ENCODE measurements around the gene NPLOC4. TPM values are rescaled to one million over a fixed set of nuclear protein-coding genes. Genes with fewer than 3 reads are reported as not detected.
A peak's percentile ranks its signal among the peaks of the same experiment; 100 is the strongest.

The NPLOC4 gene
- total and polyA plus RNA-seq, 2 of the 13 experiments (the other 11 are each of a cell fraction or from before 2014, with no cell fraction given): 57.0 to 97.0 TPM

DNA sequence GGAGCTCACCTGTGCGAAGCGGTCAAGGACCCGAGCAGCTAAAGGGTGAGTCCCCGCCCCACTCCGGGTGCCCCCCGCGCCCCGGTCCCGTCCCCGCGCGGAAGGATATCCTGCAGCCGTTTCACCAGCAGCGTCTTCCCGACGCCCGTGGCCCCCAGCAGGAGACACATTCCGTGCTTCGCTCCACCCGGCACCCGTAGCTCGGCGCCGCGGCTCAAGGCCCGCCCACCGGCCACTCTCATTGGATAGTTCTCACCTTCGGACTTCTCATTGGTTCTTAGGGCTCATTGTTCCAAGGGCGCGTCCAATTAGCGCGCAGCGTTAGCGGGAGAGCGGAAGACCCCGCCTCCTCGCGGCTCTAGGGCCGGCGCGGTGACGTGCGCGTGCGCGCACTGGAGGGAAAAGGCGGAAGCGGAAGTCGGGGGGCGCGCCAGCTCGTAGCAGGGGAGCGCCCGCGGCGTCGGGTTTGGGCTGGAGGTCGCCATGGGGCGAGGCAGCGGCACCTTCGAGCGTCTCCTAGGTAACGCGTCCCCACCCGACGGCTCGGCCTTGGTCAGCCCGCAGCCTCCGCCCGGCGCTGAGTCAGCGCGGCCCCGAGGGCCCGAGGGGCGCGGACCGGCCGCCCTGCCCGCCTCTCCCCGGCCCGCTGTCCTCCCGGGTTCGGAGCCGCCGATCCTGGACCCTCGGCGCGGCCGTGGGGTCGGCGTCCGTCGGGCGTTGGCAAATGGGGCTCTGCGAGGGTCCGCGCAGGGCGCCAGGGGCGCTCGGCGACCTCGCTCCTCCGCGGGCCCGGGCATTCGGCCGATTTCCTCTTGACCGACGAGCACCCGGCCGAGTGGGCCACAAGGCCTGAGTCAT, 46.9 kb upstream of the NPLOC4 start, which contains the start of the genes ARL16 and HGS (continued):
- TF ChIP-seq ZXDC (CRISPR knock-in tag; IDR thresholded peaks at IDR 0.05): no peak
- TF ChIP-seq ATF3 (CRISPR knock-in tag; IDR thresholded peaks at IDR 0.05): no peak; the same call in 1 of the 2 replicates
- peak; percentile 35; the same call in 1 of the 2 replicates for TF ChIP-seq ZNF564 (CRISPR knock-in tag; IDR thresholded peaks at IDR 0.05)
- TF ChIP-seq IRX3 (CRISPR knock-in tag; IDR thresholded peaks at IDR 0.05; ENCODE audit: borderline replicate concordance, low read depth): peak; percentile 25; the same call in 1 of the 2 replicates
- TF ChIP-seq ZSCAN30 (CRISPR knock-in tag; IDR thresholded peaks at IDR 0.05): no peak
- peak; percentile 86; the same call in 1 of the 2 replicates for TF ChIP-seq ZNF446 (CRISPR knock-in tag; IDR thresholded peaks at IDR 0.05)
- TF ChIP-seq, protein P1, sequence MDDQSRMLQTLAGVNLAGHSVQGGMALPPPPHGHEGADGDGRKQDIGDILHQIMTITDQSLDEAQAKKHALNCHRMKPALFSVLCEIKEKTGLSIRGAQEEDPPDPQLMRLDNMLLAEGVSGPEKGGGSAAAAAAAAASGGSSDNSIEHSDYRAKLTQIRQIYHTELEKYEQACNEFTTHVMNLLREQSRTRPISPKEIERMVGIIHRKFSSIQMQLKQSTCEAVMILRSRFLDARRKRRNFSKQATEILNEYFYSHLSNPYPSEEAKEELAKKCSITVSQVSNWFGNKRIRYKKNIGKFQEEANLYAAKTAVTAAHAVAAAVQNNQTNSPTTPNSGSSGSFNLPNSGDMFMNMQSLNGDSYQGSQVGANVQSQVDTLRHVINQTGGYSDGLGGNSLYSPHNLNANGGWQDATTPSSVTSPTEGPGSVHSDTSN (CRISPR knock-in tag; IDR thresholded peaks at IDR 0.05; ENCODE audit: borderline replicate concordance): no peak; the same call in 1 of the 2 replicates
- peak; percentile 35; the same call in 1 of the 2 replicates for TF ChIP-seq GLI4 (CRISPR knock-in tag; IDR thresholded peaks at IDR 0.05; ENCODE audit: borderline replicate concordance)
- no peak for TF ChIP-seq MZF1 (CRISPR knock-in tag; IDR thresholded peaks at IDR 0.05; ENCODE audit: borderline replicate concordance)
- TF ChIP-seq ZNF382 (CRISPR knock-in tag; IDR thresholded peaks at IDR 0.05; ENCODE audit: borderline replicate concordance): no peak
- no peak for TF ChIP-seq ATF6 (CRISPR knock-in tag; conservative IDR thresholded peaks at IDR 0.05)
- TF ChIP-seq, protein P2, sequence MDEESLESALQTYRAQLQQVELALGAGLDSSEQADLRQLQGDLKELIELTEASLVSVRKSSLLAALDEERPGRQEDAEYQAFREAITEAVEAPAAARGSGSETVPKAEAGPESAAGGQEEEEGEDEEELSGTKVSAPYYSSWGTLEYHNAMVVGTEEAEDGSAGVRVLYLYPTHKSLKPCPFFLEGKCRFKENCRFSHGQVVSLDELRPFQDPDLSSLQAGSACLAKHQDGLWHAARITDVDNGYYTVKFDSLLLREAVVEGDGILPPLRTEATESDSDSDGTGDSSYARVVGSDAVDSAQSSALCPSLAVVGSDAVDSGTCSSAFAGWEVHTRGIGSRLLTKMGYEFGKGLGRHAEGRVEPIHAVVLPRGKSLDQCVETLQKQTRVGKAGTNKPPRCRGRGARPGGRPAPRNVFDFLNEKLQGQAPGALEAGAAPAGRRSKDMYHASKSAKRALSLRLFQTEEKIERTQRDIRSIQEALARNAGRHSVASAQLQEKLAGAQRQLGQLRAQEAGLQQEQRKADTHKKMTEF (CRISPR knock-in tag; IDR thresholded peaks at IDR 0.05): peak; percentile 93
- TF ChIP-seq ZBTB25 (CRISPR knock-in tag; IDR thresholded peaks at IDR 0.05): peak; percentile 95
- TF ChIP-seq ZNF160 (CRISPR knock-in tag; IDR thresholded peaks at IDR 0.05): no peak
- no peak for TF ChIP-seq AKAP8 (CRISPR knock-in tag; IDR thresholded peaks at IDR 0.05)
- peak; percentile 66; the same call in 1 of the 2 replicates for TF ChIP-seq BRD4 (CRISPR knock-in tag; IDR thresholded peaks at IDR 0.05)
- peak; percentile 73; the same call in 1 of the 2 replicates for TF ChIP-seq KLF6 (CRISPR knock-in tag; IDR thresholded peaks at IDR 0.05)

Data from HepG2 (cell line).